ENCODE data around the gene SNAPC5.

GRCh38 chr15:66508293-66508883 lies 10.8 kb upstream of the SNAPC5 start:
- TF ChIP-seq CTCF (conservative IDR thresholded peaks at IDR 0.05; ENCODE audit: low read length) (no peak), EZH2phosphoT487 (IDR thresholded peaks at IDR 0.05; ENCODE audit: borderline replicate concordance) (no peak)
